GM21529 (cell line): Measurements from ENCODE around the gene BRIP1.
"Not testable (repeated sequence)": the region's sequence is repeated elsewhere in the genome, so short reads cannot be mapped to it uniquely, and the experiment has no call there.

Experiments
- ATAC-seq: cut with Tn5 transposase; IDR thresholded peaks from one replicate; pipeline ENCODE4 v1.9.1; 2021; ENCODE audit not compliant: unreplicated experiment

Gene BRIP1

GRCh38 chr17:61862975-61863800 is at the start of gene BRIP1:
TSS of gene BRIP1 (minus strand) at chr17:61863528. CDS start at chr17:61861539, 1,989 bp downstream.
- peak; percentile 91 for ATAC-seq

GRCh38 chr17:61908292-61909037 is 45.1 kb upstream of the BRIP1 start:
- no peak for ATAC-seq

GRCh38 chr17:61907361-61907760 is 44.0 kb upstream of the BRIP1 start:
- ATAC-seq = no peak

GRCh38 chr17:61904094-61904710 is 40.9 kb upstream of the BRIP1 start:
- peak; percentile 92 for ATAC-seq

GRCh38 chr17:61903251-61903650 is 39.9 kb upstream of the BRIP1 start:
- no peak for ATAC-seq

- no peak for ATAC-seq
Measured at GRCh38 chr17:61897548-61898180, 34.3 kb upstream of the BRIP1 start.

- no peak for ATAC-seq
Measured at GRCh38 chr17:61895391-61895790, 32.1 kb upstream of the BRIP1 start.

GRCh38 chr17:61894310-61894709 is 31.0 kb upstream of the BRIP1 start:
- not testable (repeated sequence) for ATAC-seq

- ATAC-seq = not testable (repeated sequence)
Measured at GRCh38 chr17:61887733-61888132, 24.4 kb upstream of the BRIP1 start.

GRCh38 chr17:61885865-61886264 is 22.5 kb upstream of the BRIP1 start:
- ATAC-seq = not testable (repeated sequence)

GRCh38 chr17:61884864-61885263 is 21.5 kb upstream of the BRIP1 start:
- ATAC-seq = no peak

- no peak for ATAC-seq
Measured at GRCh38 chr17:61880589-61881102, 17.3 kb upstream of the BRIP1 start.

GRCh38 chr17:61878984-61879612 is 15.8 kb upstream of the BRIP1 start:
- ATAC-seq = no peak

GRCh38 chr17:61878520-61878919 is 15.2 kb upstream of the BRIP1 start:
- no peak for ATAC-seq

GRCh38 chr17:61877837-61878236 is 14.5 kb upstream of the BRIP1 start:
- no peak for ATAC-seq

- ATAC-seq = no peak
Measured at GRCh38 chr17:61875804-61876203, 12.5 kb upstream of the BRIP1 start.

GRCh38 chr17:61875285-61875684 is 12.0 kb upstream of the BRIP1 start:
- no peak for ATAC-seq

GRCh38 chr17:61874075-61874474 is 10.7 kb upstream of the BRIP1 start:
- ATAC-seq = no peak

- no peak for ATAC-seq
Measured at GRCh38 chr17:61872099-61872498, 8.8 kb upstream of the BRIP1 start.

GRCh38 chr17:61869138-61869537 is 5.8 kb upstream of the BRIP1 start:
- ATAC-seq = no peak

GRCh38 chr17:61868074-61868473 is 4.7 kb upstream of the BRIP1 start:
- no peak for ATAC-seq
